GM21526 (cell line): ENCODE data around the gene MGME1.

Experiments used
- ATAC-seq: cut with Tn5 transposase; IDR thresholded peaks from one replicate; pipeline ENCODE4 v1.9.1; 2021; ENCODE audit warnings: moderate library complexity; ENCODE audit not compliant: unreplicated experiment, low FRiP score

The MGME1 gene

DNA sequence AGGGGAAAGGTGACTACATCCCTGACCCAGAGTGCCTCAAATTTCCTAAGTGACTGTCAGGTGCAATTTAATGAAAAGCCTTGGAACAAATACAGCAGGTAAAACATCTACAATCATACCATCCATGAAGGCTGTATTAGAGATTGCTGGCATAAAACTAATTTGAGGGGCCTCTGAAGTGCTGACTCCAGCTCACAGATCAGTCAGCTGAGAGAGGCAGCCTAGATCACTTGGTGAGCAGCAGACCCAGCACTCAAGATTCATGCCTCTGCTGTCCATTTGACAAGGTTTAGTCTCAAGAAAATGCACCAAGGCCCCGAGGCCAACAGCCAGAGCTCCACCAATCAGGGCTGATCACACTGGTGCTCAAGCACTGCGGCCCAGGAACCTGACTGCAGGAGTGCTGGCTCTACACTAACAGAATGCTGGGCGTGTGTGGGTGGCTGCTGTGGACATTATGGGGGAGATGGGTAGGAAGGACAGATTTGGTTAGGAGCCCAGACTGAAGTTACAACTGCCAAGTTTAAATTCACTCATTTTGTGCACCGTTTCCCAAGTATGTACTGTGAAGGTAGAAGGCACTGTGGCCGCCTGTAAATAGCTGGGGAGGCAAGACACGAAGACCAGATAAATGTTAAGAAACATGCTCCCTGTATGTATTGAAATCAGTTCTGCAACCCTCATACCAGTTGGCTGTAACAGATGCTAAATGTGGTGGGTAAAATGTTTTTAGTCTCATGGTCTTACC, 28.4 kb upstream of the MGME1 start:
- ATAC-seq: no peak

DNA sequence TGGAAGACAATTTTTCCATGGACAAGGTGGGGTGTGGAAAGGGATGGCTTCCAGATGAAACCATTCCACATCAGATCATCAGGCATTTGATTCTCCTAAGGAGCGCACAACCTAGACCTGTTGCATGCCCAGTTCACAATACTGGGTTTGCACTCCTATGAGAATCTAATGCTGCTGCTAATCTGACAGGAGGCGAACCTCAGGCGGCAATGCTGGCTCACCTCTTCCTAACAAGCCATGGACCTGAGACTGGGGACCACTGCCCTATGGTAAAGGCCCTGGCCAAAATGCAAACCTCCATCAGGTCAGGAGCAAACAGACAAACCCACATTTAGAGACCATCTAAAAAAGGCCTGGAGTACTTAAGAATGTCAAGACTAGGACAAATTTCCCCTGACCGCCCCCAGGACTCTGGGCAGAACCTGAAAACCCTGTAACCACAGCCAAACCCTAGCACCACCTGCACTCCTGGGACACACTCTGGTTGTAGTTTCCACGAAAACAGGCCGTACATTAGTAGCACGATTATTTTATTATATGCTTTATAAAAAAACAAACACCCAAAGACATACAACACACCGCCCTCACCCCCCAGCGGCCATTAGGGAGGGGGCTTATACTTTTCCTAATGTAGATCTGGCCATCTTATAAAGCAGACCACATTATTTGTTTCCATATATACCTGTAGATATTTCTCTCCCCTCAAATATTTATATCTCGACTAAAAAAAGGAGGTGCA, 27.6 kb upstream of the MGME1 start:
- no peak for ATAC-seq

DNA sequence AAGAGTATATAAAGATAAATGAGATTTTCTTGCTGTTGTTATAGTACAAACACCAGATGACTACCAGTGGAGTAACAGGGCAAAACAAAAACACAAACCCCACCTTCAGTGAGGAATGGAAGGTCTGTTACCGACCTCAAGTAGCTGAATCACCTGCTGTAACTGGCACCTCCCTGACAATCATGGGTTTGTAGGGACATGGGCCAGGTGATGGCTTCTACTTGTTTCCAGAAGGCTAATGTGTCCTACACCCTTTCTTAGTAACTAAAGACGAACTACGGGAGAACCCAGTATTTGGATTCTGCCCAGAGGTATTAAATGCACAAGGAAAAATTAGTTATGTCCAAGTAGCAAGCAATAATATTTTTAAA, 27.0 kb upstream of the MGME1 start:
- ATAC-seq: no peak

DNA sequence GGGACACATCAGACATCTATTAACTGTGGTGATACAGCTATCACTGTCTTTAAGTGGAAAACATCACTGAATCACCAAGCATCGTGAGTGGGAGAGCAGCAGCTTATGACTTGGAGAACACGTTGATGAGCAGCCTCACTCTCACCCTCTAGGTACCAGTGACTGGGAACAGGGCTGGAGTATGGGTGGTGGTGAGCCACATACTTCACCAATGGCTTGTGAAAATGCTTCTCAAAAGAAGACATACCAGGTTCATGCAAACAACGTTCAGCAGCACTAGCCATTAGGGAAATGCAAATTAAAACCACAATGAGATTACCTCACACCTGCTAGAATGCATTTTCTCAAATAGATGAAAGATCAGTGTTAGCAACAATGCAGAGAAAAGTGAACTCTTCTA, 25.5 kb upstream of the MGME1 start:
- ATAC-seq: peak; percentile 56

DNA sequence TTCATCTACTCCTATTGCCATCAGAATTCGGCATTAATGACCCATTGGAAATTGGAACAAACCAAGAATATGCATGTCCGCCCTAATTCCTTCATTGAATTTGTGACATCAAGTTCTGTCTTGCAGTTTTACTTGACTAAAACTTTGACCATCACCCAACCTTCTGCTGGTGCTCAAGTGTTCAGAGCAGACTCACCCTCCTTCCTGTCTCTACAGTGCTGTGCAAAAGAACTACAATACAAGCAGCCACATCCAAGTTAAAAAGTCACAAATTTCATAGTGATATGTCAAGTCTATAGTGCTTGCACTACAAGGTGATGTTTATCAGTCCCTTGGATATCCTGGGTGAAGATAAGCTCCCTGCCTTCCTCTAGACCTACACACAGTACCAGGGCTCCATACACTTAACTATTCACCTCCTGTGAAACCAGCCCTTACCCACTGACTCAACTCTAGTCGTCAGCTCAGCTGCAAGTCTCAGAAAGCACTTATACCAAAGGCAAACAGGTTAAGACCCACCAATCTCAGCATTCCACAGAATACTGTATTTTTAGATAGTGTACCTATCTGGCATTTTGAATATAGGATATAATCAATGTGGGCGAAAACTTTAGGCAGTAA, 23.9 kb upstream of the MGME1 start:
- no peak for ATAC-seq

DNA sequence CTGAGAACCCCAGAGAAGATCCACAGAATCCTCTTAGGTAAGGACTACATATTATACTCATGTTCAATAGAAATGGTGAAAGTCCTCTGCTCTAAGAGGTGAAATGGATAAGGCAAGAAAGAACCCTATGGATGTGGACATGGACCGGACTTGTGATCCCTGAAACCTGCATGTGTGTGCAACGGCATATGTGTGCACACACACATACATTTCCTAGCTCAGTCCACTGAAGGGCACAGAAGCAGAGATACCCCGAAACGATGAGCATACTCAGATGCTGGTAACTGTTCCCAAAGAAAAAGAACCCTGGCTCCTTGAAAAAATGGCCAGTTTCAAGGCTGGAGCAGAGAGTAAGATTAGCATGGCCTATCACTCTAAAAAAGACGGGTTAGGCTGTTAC, 22.8 kb upstream of the MGME1 start:
- no peak for ATAC-seq

DNA sequence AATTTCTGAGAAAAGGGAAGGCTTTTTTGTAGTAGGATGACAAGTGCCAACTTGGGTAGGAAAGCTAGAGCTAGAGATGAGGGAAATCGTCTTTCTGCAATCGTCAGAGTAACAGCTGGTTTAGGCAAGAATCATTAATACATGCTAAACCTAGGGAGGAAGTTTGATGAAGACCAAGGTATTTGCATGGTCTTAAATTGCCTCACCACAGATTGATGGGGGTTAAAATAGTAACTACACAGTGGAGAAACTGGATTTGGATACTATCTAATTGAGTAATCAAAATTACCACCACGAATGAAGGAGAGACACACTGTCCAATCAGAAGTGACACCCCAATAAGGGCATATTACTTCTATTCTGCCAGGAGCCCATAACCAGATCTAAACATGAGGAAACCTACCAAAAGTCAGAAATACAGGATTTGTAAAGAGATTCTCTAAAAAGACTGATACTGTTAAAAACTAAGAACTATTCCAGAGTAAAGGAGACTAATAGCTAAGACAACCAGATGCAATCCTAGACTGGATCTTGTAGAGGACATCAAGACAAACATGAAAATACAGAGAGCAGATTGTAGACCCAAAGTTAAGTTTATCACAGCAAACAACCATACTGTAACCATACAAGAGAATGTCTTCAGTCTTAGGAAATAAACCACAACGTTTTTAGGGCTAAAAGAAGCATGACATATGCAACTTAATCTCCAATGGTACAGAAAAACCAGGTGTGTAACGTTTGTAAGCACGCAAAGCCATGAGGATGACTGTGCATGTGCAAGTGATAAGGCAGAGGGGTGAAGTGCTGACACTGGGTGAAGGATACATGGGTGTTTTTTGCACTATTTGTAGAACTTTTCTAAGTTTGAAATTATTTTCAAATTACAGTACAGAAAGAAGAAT, 22.0 kb upstream of the MGME1 start:
- no peak for ATAC-seq

DNA sequence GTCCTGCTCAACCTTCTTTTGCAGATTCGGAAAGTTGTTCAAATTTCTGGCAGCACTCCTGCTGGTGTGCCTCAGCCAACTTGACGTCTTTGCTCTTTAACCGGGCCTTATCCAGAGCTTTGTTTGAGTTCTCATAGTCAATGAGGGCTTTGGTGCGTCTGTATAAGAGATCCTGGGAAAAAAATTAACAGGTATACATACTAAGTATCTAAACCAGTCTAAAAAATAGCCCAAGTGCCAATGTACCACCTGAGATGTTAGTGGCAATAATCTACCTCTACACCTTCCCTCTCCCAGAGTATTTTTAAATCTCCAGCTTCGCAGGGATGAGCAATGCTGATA, 21.4 kb upstream of the MGME1 start:
- no peak for ATAC-seq

DNA sequence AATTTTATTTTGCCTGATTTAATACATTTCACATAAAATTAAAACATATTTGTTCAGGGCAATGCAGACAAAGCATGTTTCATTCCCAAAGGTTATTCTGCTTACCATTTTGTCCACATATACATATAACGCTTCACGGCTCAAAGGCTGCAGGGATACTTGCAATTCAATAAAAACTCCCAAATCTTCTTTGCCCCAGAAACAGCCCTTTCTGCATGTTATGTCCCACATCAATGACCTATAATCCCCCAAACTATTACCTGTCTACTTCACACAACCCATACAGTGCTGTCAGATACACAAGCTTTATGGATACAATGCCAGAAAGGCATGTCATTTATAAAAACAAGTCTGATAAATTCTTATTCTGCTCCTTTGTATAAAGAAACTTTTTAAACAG, 20.4 kb upstream of the MGME1 start:
- ATAC-seq: no peak

DNA sequence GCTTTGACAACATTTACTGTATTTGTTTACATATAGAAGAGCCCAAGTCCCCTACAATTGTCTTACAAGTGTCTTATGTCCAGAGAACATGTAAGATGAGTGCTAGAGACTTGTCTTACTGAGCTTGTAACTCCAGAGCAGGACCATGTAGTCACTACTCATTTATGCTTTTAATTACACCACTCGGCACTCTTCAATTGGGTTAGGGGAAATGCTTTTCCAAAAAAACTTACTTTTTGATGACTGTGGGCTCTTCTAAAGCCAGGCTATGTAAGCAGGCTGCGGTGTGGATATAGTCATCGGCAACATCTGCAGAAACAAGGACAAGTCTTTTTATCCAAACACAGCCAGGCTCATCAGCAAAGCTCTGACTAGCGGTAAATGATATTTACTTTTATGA, 18.9 kb upstream of the MGME1 start:
- ATAC-seq: no peak

DNA sequence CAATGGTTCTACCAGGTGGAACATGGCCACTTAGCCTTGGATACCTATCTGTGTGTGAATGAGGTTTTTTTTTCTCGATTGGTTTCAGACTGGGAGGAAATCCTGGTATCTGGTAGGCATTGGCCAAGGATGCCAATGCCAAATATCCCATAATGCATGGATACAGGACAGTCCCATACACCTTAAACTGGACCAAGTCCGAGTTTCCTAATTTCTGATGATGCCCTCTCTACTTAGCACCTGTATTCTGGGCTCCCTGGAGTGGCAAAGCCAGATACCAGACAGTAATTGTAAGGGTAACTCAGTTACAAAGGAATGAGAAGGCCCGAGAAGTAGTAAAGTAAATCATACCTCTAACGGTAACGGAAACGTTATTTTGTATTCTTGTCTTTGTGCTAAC, 18.1 kb upstream of the MGME1 start:
- ATAC-seq: no peak

DNA sequence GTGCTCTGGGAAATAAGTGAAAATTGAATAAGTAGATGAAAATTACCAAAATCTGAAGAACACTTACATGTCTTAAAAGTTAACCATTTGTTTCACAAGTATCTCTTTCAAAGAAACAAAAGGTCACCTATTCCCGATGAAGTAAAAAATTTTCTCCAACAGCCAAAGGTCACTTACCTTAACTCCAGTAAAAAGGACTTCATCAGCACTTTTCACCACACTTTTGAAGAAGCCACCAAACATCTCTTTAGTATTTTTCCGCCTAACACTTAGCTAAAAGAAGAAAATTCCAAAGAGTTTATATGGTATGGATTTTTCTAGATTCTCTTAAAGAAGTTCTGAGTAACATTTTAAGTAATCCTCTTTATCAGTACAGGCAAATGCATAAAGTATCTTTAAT, 17.5 kb upstream of the MGME1 start:
- no peak for ATAC-seq

DNA sequence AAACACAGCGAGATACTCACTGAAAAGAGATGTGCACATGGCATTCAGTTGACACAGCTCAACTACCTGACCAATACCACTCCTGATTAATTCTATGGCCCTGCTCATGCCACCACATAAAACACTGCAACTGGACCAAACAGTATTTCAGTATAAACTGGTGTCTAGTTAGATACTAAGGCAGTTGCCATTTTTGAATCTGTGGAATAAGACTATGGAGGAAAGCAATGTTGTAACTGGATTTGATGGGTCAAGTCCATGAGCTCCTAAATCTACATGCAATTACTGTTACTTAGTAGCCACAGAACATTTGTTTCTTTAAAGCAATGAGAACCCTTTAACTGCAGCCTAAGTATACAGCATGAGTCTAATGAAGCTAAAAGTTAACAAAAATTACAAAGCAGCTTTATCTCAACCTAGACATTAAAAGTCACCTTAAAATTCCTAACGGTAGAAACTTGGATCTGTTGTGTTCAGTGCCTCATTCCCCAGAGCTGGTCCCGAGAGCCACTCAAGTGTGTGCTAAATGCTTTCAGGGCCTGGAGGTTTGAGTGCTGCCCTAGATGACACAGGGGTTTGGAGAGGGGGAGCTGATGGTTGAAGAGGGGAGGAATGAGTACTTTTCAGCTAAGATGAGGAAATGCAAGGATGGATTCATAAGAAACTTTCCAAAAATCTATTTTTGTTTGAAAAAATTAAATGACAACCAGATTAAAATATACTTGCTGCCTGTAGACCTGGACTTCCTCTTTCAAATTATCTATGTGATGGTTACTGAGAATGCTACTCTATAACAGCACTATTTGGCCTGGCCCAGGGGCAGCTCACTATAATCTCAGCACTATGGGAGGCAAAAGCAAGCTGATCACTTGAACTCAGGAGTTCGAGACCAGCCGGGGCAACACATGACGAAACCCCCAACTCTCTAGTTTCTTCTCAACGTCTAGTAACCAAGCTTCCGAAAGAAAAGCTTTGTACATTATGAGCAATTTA, 15.8 kb upstream of the MGME1 start:
- no peak for ATAC-seq

DNA sequence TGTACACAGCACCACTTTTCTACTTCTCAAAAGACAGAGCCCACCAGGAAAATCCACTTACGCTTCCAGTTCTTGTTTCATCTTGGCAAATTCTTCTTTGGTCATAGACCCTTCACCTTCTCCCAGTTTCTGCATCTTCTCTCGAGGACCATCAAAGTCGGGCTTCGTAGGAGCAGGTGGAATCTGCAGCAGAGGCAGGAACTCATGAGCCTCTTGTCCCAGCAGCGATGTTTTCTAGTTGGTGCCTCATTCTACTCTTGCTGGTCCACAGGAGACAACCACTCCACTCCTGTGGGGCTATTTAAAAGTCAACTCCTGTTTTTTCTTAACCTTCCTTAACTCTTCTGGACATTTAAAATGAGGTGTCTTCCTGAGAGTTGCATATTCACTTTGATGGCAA, 14.9 kb upstream of the MGME1 start:
- ATAC-seq: no peak

DNA sequence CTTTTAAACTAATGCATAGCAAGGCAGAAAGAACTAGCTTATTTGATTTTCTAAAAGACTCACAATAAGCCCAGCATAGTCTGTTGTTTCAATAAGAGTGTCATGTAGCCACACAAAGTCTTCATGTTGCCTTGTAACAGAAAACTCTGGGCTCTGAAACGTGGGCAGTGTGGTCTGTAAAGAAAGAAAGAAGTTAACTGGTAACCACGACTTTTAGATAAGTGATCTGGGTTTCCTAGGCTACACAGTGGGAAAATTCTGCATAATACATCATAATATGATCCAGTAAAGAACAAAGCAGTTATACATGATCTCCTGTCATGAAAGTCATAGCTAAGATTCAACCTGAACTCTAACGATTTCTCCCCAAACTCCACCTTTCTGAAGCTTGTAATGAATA, 13.5 kb upstream of the MGME1 start:
- ATAC-seq: no peak

DNA sequence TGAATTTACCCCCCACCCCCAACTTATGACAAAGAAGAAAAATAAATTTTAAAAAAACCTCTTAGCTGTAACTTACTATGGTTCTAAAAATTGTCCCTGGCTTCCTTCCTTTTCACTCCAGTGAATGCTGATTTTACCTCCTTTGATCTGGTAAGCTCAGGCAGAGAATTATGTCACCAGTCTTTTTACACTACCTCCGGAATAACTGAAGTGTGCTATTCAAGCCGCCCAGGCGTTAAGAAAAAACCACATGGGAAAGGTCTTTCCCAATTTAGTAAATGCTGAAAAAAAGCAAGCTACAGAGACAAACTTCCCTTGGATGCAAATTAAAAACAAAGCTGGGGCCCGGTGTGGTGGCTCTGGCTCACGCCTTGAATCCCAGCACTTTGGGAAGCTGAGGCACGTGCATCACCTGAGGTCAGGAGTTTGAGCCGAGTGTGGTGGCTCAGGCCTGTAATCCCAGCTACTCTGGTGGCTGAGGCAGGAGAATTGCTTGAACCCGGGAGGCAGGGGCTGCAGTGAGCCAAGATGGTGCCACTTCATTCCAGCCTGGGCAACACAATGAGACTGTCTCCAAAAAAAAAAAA, 12.6 kb upstream of the MGME1 start:
- ATAC-seq: no peak

DNA sequence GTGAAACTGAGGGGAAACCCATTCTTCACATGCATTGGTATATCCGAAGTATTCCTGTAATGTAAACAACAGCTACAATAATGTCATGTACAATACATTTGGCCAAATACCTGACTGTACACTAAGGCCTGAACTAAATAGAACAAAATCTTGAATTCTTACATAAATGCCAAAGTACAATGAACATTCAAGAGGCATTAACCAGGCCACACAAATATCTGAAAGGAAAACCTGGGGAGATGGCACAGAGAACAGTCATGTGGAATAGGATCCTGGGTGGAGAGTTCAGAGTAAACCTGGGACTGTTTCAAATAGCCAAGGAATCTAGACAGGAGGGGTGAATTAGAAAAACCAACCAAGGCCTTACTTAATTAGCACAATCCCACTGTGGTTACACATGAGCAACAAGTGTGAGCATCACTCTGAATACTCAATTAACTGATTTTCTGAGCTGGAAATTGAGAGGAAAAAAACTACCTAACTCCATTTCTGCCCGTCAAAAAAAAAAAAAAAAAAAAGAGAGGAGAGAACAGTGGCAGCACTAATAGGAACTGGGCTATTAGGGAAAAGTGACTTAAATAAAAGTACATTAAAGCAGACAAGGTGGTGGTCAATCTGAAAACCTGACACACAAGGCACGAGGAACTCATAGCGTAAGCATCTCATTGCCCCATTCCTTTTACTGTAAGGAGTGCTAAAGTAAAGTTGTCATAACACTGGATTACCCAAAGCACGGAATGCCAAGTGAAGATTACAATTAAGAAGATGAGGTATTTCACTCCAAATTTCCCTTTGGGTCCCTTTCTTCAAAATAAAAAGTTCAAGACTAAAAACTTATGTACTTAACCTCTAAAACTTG, 11.1 kb upstream of the MGME1 start:
- no peak for ATAC-seq

DNA sequence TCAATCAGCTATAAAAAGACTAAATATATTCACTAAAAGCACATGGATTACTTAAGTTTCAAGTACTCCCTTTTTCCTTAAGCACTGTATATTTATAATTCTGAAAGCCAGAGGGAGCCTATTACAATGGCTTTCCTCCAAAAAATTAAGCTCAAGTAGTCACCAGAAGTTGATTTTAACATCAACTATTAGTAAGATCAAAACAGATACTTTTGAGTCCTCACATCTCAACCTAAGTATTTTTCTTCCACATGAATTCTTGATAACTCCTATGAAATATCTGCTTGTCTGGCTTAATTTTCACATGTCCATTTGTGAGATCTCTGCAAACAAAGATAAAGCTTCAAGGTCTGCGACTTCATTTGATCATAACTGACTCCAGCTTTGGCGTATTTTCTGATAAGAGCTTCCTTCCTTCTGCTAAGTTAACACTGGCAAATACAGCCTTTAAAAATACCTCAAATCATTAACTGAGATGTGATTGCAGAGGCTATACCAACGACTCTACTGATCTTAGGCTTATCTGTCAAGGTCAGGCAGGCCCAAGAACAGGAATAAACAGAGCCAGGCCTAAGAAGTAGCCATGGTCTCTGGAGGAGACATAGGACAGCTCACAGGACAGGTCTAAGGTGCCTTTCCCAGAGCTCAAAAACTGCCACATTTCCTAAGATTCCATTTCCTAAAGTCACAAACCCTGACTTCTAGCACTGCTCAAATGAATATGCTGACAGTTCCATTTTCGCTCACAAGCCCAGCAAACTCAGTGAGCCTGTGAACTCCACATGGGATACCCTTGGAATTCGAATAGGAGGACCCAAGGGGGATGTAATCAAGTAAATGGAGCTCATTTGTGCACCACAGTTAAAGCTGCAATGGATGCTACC, 10.2 kb upstream of the MGME1 start:
- ATAC-seq: no peak
